Upper lobe of right lung (tissue), 1 donor: ENCODE data around the gene TMEM187. TPM values are rescaled to one million over a fixed set of nuclear protein-coding genes. Genes with fewer than 3 reads are reported as not detected.

Experiments used
- ATAC-seq: fragments of 200-7000 bp; cut with Tn5 transposase; one replicate; pipeline ENCODE4 v1.9.1; 2020; ENCODE audit warnings: mild to moderate bottlenecking, moderate library complexity
- DNase-seq: peaks from one replicate; pipeline ENCODE4 v3.0.0-alpha.2; 2020
- H3K27ac ChIP-seq: fragments of 200-600 bp; one replicate; pipeline ENCODE4 v1.8.0; 2022
- H3K27me3 ChIP-seq: fragments of 200-600 bp; one replicate; pipeline ENCODE4 v1.8.0; 2022; ENCODE audit warnings: mild to moderate bottlenecking
- H3K36me3 ChIP-seq: fragments of 200-600 bp; one replicate; pipeline ENCODE4 v1.8.0; 2022
- H3K4me1 ChIP-seq: fragments of 200-600 bp; one replicate; pipeline ENCODE4 v1.8.0; 2022
- H3K4me3 ChIP-seq: fragments of 200-600 bp; one replicate; pipeline ENCODE4 v1.8.0; 2022; ENCODE audit warnings: mild to moderate bottlenecking
- H3K9me3 ChIP-seq: fragments of 200-600 bp; one replicate; pipeline ENCODE4 v1.8.0; 2022
- intact Hi-C: fragments of 100-400 bp; cut with DNase I; formaldehyde crosslinking; loops from one replicate; pipeline ENCODE4 v1.11.0; 2022
- microRNA-seq: library from miRNA; unstranded; fragments of <30 nt; microRNA quantifications from one replicate; pipeline ENCODE4 v1.2.0, GENCODE V29; 2020; ENCODE audit warnings: borderline microRNAs expressed
- total RNA-seq: library from RNA; stranded (reverse); fragmentation: NEBNext Ultra II Directional; extraction: Animal tissue kit (Norgen Biotek cat#: 25700); gene quantifications from one replicate; pipeline ENCODE4 v1.2.1, GENCODE V29; 2021
- TF ChIP-seq, protein P1 (sequence below): fragments of 200-600 bp; IDR thresholded peaks from one replicate; pipeline ENCODE4 v1.8.0; 2022; ENCODE audit warnings: antibody characterized with exemption
- donor health status: DM: no; HTN: yes; CAD: no; lungs with severe emphysema.

The TMEM187 gene
- total RNA-seq, 1 donor from 2014 or later: 9.0 TPM

DNA sequence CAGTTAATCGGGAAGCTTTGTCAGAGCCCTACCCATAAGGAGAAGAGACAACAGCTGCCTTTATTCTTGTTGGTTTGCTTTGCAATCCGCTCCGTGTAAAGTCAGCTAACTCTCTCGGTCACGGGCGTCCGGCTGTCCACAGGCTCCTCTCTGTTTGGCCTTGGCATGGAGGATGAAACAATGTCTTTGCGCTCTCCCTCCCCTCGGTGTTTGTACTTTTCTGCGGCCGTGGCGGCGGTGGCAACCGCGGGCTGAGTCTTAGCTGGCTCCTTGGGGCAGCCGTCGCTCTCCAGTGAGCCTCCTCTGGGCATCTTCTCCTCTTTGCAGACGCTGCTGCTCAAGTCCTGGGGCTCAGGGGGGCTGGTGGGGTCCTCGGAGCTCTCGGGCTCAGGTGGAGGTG, 57.7 kb downstream of the TMEM187 start:
- H3K9me3 ChIP-seq: no peaks in the 10 kb centered on the region
- no peaks in the 10 kb centered on the region for H3K4me1 ChIP-seq
- ATAC-seq (no peak), DNase-seq (no peak)
- H3K27me3 ChIP-seq: no peaks in the 10 kb centered on the region
- peaks cover 25% of the 10 kb centered on the region for H3K36me3 ChIP-seq
- TF ChIP-seq, protein P1, sequence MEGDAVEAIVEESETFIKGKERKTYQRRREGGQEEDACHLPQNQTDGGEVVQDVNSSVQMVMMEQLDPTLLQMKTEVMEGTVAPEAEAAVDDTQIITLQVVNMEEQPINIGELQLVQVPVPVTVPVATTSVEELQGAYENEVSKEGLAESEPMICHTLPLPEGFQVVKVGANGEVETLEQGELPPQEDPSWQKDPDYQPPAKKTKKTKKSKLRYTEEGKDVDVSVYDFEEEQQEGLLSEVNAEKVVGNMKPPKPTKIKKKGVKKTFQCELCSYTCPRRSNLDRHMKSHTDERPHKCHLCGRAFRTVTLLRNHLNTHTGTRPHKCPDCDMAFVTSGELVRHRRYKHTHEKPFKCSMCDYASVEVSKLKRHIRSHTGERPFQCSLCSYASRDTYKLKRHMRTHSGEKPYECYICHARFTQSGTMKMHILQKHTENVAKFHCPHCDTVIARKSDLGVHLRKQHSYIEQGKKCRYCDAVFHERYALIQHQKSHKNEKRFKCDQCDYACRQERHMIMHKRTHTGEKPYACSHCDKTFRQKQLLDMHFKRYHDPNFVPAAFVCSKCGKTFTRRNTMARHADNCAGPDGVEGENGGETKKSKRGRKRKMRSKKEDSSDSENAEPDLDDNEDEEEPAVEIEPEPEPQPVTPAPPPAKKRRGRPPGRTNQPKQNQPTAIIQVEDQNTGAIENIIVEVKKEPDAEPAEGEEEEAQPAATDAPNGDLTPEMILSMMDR: no peak
- no peak overlapping the region for H3K27ac ChIP-seq
- intact Hi-C loops: no loop called here
- H3K4me3 ChIP-seq: no peak overlapping the region

DNA sequence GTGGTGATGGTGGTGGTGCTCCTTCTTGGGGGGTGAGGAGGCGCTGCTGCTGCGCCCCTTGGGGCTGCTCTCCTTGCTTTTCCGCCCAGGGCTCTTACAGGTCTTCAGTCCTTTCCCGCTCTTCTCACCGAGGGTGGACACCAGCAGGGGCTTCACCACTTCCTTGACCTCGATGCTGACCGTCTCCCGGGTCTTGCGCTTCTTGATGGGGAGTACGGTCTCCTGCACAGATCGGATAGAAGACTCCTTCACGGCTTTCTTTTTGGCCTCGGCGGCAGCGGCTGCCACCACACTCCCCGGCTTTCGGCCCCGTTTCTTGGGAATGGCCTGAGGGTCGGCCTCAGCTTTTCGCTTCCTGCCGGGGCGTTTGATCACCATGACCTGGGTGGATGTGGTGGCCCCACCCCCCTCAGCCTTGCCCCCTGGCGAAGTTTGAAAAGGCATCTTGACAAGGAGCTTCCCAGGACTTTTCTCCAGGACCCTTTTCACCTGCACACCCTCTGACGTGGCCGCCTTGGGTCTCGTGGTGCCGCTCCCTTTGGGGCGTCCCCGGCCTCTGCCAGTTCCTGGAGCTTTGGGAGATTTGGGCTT, 58.3 kb downstream of the TMEM187 start:
- H3K27ac ChIP-seq: no peak overlapping the region
- ATAC-seq: no peak
- intact Hi-C loops: no loop called here
- H3K36me3 ChIP-seq: peaks cover 25% of the 10 kb centered on the region
- H3K4me3 ChIP-seq: no peak overlapping the region
- TF ChIP-seq, protein P1: no peak
- no peaks in the 10 kb centered on the region for H3K4me1 ChIP-seq
- H3K27me3 ChIP-seq: no peaks in the 10 kb centered on the region
- no peaks in the 10 kb centered on the region for H3K9me3 ChIP-seq
- no peak for DNase-seq

DNA sequence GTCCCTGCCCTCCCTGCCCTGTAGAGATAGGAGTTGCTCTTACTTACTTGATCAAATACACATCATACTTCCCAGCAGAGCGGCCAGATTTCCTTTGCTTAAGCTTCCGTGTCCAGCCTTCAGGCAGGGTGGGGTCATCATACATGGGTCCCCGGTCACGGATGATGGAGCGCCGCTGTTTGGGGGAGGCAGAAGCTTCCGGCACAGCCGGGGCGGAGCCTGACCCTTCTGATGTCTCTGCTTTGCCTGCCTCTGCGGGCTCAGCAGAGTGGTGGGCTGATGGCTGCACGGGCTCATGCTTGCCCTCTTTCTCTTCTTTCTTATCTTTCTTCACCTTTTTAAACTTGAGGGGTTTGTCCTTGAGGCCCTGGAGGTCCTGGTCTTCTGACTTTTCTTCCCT, 59.6 kb downstream of the TMEM187 start:
- intact Hi-C loops: no loop called here
- Histone ChIP-seq H3K4me1 (no peaks in the 10 kb centered on the region), H3K36me3 (peaks cover 25% of the 10 kb centered on the region), H3K9me3 (no peaks in the 10 kb centered on the region), H3K27ac (no peak overlapping the region), H3K4me3 (no peak overlapping the region), H3K27me3 (no peaks in the 10 kb centered on the region)
- DNase-seq (no peak), ATAC-seq (no peak)
- TF ChIP-seq, protein P1: no peak

DNA sequence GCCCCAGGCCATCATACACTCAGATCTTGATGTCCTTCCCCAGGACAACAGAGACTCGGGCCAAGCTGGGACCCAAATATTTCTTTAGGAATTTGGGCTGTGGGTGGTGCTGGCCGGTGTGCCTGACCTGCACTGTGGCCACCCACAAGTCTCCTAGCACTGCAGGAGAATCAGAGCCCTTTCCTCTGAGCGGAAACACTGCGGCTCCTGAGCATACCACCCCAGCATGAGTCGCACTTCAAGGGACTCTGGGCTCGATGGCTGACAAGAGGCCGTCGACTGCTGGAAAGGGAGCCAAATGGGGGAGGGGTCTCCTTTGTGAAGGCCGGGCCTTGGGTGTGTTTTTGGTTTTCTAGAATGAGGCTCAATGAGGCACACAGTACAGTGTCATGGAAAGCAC, 60.1 kb downstream of the TMEM187 start:
- peaks cover 25% of the 10 kb centered on the region for H3K36me3 ChIP-seq
- H3K27me3 ChIP-seq: no peaks in the 10 kb centered on the region
- no peaks in the 10 kb centered on the region for H3K4me1 ChIP-seq

More for the DNA sequence above, 60.1 kb downstream of the TMEM187 start:
- intact Hi-C loops: no loop called here
- no peaks in the 10 kb centered on the region for H3K9me3 ChIP-seq
- H3K27ac ChIP-seq: no peak overlapping the region
- no peak overlapping the region for H3K4me3 ChIP-seq
- ATAC-seq (no peak), DNase-seq (no peak)
- TF ChIP-seq, protein P1: no peak

Small RNAs within 50 kb of the gene (microRNA-seq; reads per million reads assigned to microRNA genes)
- not detected for gene MIR3202-1
- gene MIR3202-2: not detected
- not detected for gene MIR718

Other genes with a start within 250 kb of the TMEM187 start
- 233 TPM for gene BCAP31, start 248.4 kb upstream of the TMEM187 start, total RNA-seq
- gene ABCD1, start 247.9 kb upstream of the TMEM187 start, total RNA-seq: 15.1 TPM
- gene PLXNB3, start 208.5 kb upstream of the TMEM187 start, total RNA-seq: 3.3 TPM
- not detected for gene SRPK3, start 191.7 kb upstream of the TMEM187 start, total RNA-seq
- gene IDH3G, start 178.4 kb upstream of the TMEM187 start, total RNA-seq: 42.7 TPM
- 204 TPM for gene SSR4, start 178.1 kb upstream of the TMEM187 start, total RNA-seq
- gene PDZD4, start 142.2 kb upstream of the TMEM187 start, total RNA-seq: 8.3 TPM
- 1.2 TPM for gene L1CAM, start 86.6 kb upstream of the TMEM187 start, total RNA-seq
- gene AVPR2, start 68.1 kb upstream of the TMEM187 start, total RNA-seq: 3.0 TPM
- gene ARHGAP4, start 46.5 kb upstream of the TMEM187 start, total RNA-seq: 69.8 TPM
- 84.6 TPM for gene NAA10, start 37.7 kb upstream of the TMEM187 start, total RNA-seq
- gene RENBP, start 28.1 kb upstream of the TMEM187 start, total RNA-seq: 46.4 TPM
- gene HCFC1, start 936 bp upstream of the TMEM187 start, total RNA-seq: 47.5 TPM
- 89.4 TPM for gene IRAK1, start 47.1 kb downstream of the TMEM187 start, total RNA-seq
- 58.6 TPM for gene MECP2, start 125.0 kb downstream of the TMEM187 start, total RNA-seq
- gene OPN1LW, start 171.5 kb downstream of the TMEM187 start, total RNA-seq: not detected
- not detected for gene OPN1MW, start 209.8 kb downstream of the TMEM187 start, total RNA-seq
- not detected for gene OPN1MW2, start 247.0 kb downstream of the TMEM187 start, total RNA-seq